HG03175 (cell line): ENCODE measurements around the gene CEPT1.

ENCODE experiments used
- ATAC-seq: cut with Tn5 transposase; IDR thresholded peaks from one replicate; pipeline ENCODE4 v1.9.1; 2021; ENCODE audit warnings: mild to moderate bottlenecking, moderate library complexity; ENCODE audit not compliant: unreplicated experiment

CEPT1 gene

DNA sequence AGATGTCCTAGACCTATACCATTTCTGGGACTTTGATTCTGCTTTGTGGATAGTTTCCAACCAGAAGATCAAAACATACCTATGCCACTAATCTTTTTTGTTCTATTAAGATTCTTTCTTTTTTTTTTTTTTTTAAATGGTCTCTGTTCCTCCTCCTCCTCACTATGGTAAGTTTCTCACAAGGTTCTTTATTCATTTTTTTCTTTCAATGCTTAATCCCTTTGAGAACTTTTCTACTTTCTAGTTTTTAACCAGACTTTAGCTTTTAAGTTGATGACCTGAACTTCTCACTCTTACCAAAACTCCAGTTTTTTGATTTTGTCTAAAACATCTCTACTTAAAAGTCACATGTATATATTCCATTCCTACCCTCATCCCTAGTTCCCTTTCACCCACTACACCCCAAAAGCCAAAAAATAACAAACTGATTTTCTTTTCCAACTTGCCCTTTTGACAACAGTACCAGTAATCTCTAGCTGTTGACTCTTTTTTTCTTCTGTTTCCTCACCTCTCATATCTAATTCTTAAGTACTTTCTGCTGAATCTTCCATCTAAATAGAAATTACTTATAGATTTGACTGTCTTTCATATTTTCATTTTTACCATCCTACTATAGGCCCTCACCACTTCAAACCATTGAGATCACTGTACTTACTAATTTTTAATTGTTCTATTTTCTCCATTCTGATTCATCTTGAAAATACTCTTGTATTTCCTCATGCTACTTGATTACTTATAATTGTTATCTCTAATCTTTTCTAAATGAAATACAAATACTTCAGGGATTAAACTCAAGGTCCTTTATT is 6.1 kb downstream of the CEPT1 start:
- ATAC-seq = no peak

DNA sequence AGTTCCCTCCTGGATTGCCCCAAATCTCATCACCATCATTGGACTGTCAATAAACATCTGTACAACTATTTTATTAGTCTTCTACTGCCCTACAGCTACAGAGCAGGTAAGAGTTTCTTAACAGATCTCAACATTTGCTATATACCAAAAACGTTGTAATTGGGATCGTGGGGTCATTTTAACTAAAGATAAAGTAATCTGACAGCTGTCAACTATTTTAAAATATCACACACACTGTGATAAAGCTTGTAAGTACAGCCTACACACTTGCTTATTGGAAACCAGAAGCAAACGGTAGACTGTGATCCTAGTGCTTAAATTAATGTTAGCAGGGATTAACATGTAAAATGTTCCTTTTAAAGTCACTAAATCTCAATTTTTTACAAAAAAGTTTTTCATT is 7.9 kb downstream of the CEPT1 start:
- ATAC-seq = no peak

DNA sequence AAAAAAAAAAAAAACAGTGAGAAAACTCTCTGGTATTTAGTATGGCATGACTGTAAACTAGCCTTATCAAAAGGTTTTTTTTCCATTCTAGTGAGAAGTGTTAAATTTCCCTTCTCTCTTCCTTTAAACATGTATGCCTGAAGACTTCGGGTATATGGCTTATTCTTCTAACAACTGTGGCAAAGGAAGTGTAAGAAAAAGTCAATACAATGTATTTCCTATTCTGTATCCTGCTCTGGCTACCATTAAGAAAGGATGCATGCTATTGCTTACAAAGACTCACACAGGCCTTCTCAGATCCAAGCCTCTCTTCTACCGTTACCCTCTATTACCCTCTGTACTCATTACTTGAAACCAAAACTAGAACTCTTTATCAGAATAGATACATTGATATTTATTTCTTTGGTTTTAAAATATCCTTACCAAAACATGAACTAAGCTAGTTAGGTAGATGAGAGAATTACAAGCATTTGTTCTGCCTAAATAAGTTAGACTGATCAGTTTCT is 8.4 kb downstream of the CEPT1 start:
- peak; percentile 43 for ATAC-seq

DNA sequence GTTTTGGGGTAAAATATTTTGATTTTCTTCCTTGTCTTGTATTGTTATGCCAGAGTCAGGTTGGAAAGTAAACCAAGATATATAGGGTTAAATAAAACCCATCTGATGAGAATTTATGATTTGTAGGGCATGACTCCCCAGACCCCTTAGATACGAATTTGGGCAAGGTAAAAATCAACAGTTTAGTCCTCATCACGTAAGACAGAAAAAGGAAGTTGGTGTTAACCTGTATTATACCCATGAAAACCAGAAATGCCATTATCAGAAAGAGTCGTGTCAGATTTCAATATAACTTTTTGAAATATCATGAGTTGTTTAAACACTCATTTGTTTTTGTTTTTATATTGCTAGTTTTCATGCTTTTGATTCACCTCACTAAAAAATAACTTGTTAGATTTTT is 11.8 kb downstream of the CEPT1 start:
- no peak for ATAC-seq

DNA sequence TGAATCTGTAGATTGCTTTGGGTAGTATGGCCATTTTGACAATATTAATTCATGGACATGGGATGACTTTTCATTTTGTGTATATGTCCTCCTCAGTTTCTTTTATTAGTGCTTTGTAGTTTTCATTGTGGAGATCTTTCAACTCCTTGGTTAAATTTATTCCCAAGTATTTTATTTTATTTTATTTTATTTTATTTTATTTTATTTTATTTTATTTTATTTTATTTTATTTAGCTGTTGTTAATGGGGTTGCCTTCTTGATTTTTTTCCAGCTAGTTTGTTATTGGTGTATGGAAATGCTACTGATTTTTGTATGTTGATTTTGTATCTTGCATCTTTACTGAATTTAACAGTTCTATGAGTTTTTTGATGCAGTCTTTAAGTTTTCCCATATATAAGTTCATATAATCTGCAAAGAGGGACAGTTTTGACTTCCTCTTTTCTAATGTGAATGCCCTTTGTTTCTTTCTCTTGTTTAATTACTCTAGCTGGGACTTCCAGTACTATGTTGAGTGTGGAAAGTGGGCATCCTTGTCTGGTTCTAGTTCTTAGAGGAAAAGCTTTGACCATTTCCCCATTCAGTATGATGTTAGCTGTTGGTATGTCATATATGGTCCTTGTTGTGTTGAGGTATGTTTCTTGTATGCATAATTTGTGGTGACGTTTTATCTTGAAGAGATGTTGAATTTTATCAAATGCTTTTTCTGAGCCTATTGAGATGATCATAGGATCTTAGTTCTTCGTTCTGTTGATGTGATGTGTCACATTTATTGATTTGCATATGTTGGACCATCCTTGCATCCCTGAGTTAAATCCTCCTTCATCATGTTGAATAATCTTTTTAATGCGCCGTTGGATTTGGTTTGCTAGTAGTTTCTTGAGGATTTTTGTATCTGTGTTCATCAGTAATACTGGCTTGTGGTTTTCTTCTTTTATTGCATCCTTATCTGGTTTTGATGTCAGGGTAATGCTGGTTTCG is 14.3 kb downstream of the CEPT1 start:
- ATAC-seq = no peak

DNA sequence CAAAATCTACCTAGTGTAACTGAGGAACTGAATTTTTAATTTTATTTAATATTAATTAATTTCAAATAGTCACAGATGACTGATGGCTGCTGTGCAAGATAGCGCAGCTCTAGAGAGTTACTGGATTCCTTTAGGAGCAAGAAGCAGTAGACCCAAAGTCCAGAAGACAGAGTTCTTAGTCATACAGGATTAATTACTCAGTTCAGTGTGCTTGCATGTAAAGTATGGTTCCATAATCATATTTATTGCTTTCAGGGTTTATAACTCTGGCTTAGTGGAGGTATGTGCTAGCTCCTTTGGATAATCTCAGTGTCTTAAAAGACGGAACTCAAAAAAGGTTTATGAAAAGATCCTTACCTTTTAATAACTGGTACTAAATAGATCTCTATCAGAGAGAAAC is 17.4 kb downstream of the CEPT1 start:
- no peak for ATAC-seq

DNA sequence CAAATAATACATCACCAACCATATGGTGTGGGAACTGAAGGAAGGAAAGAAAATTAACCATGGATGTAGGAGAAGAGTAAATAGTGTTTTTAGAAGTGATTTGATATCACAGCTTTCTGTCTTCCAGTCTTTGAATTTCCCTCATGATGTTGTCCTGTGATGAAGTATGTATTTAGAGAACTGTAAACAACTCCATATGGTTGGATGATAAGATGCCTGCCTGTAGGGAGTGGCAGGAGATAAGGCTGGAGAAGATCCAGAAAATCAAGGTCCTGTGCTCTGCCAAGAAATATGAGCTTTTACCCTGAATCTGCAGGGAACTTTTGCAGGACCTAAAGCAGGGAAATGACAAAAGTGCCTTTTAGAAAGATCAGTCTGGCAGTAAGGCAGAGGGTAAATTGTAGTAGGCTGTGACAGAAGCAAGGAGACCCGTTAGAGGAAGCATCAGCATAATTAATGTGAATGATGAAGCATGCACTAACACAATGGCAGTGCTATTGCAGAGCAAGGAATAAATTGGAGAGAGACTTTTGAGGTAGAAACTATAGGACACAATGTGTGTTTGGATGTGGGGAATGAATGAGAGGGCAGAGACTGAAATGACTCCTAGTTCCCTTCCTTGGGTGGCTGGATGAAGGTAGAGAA is 21.9 kb downstream of the CEPT1 start:
- no peak for ATAC-seq

DNA sequence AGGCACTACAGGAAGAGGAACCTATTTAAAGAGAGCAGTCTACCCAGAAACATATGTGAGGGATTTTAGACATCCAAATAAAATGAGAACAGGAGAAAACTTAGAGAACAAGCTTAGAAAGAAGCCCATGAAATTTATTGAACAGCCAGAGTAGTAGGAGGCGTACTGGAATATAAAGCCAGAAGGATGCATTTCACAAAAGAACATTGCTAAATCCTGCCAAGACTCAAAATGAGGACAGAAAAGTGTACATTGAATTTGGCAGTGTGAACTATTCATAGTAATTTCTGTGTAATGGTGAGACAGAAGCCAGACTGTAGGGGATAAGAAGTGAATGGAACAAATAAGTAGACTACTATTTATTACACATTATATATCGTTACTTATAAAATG is 22.5 kb downstream of the CEPT1 start:
- no peak for ATAC-seq

DNA sequence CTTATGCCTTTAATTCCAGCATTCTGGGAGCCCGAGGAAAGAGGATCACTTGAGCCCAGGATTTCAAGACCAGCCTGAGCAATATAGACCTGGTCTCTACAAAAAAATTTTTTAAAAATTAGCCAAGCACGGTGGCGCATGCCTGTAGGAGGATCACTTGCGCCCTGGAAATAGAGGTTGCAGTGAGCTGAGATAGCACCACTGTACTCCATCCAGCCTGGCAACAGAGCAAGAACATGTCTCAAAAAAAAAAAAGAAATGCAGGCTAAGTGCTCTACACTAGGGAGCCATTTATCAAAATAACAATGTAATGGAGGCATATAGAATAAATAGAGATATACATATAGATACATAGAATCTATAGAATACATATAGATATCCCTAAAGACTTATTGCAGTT is 23.3 kb downstream of the CEPT1 start:
- ATAC-seq = no peak

DNA sequence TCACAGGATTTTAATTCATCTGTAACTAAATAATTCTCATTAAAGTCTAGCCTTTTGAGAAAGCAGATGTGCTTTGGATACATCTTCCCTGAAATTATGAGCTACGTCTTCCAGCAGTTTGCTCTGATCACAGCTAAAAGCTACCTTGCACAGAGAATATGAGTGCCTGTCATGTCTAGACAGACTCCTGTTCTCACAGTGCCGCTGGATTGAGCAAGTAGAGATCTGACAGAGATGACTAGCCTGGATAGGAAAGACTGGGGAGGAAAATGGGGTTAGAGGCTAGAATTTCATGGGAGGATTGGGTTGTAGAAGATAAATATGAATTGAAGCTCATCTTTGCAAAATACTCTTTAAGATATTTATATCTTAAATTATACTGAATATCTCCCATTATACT is 24.1 kb downstream of the CEPT1 start:
- no peak for ATAC-seq

DNA sequence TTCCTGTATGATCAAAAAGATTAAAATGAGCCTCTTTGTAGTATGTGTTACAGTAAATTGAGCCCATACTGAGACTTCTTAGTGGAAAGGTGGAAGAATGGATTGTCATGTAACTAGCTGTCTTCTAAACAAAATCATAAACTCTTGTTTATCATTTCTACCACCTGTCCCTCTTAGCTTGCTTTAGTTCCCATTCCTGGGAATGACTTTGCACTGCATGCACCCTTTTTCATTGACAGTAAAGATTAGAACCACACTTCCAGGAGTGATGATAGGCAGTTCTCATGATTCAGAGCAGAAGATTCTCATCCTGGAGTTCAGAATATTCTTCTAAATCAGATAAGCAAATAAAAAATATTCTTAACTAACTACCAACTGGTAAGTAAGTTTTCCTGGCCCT is 32.4 kb downstream of the CEPT1 start:
- ATAC-seq = no peak

DNA sequence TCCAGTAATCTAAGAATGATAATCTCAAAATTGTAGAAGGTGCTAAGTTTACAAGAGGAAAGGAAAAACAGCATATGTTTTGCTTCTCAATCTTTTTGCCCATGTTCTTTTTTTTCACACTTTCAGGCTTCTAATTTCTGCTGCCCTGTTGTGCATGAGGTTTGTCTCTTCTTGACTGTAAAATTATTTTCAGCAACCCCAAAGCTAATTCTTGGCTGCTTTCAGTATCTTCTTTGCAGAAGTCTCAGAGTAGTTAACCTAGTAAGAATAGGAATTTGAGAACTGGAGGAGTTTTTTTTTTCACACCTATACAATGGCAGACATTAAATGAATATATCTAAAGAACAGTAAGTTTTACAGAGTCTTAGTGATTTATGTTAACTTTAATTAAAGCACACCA is 34.0 kb downstream of the CEPT1 start:
- ATAC-seq = no peak

DNA sequence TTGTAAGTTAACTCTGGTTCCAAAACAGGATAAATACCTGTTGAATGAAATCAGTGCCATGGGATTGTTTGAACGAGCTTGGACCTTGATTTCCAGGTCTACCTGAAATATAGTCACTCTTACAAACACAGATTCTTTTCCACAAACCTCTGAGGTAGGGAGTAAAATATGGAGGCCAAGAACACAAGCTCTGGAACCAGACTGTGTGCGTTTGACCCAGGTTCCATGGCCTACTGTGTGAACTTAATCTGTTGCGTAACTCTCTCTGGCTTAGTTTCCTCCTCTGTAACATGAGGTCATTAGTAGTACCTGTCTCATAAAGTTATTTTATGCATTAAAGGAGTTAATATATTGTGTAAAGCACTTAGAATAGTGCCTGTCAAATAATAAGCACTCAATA is 35.3 kb downstream of the CEPT1 start:
- ATAC-seq = no peak

DNA sequence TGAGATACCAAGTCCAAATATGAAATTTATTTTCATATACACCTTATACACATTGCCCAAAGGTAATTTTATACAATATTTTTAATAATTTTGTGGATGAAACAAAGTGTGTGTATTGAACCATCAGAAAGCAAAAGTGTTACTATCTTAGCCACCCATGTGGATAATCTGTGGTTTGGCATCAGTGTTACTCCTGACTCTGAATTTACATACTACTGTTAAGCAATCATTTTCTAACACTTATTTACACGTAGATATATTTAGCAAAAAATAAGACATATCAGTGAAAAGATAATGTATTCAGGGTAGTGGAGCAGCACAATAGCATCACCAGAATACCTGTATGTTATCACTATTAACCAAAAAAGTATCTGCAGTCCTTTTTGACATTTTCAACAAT is 36.7 kb downstream of the CEPT1 start:
- ATAC-seq = peak; percentile 77

DNA sequence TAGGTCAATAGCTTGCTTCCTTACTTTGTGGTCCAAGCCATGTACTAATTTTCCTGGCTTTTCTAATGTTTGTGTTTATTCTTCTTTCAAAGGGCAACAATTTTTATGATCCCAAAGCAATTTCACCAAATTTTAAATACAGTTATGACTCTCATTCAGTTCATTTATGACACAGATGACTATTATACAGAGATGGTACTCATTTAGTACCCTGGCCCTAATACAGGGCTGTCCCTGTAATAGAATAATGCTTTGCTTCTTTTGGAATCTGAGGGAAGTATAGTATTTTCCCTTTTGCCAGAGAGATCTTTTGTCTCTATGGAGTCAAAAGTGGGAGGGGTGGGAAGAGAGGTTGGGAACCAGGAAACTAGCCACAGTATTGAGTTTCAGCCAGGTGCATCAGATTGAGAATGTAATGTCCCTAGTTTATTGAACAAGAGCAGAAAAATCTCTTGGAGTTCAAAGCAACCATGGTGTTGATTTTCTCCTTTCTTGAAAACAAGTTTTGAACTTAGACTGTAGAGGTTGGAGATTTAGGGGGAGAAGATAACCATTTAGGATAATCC is 40.0 kb downstream of the CEPT1 start:
- no peak for ATAC-seq

DNA sequence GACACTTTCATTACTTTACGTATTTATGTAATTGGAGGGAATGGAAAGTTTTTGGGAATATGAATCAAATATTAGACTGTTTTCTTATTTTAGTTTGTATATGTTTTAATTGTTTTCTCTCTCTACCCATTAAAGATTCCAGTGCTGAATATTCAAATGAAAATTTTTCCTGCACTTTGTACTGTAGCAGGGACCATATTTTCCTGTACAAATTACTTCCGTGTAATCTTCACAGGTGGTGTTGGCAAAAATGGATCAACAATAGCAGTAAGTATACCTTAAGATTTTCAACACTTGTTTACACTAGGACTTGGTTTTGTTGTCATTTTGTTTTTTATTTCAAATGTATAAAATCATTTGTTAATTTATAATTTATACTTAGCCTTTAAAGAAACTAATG is 42.0 kb downstream of the CEPT1 start:
- ATAC-seq = no peak

DNA sequence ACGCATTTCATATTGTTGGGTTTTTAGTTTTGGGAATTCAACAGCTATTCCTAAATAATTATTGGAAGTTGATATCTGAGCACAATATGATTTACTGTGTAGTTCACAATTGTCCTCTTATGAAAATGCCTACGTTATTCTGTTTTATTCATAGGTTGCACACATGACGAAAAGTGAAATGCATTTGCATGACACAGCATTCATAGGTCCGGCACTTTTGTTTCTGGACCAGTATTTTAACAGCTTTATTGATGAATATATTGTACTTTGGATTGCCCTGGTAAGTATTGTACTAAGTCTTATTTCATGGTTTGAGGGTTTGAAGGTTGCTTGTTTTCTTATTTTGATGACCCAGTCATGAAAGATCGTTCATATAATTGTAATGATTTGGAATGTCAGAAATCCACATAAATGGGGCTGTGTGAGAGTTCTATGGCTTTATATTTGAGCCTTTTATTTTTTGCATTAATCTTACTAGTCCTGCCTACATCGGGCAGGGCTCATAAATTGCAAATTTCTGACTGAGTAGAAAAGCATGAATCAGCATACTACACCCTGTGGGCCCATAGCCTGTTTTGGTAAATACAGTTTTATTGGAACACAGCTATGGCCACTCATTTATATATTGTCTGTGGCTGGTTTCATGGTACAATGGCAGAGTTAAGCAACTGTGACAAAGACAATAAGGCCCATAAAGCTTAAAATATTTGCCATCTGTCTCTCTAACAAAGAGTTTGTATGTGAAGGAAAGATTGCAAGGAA is 43.5 kb downstream of the CEPT1 start:
- ATAC-seq = no peak

DNA sequence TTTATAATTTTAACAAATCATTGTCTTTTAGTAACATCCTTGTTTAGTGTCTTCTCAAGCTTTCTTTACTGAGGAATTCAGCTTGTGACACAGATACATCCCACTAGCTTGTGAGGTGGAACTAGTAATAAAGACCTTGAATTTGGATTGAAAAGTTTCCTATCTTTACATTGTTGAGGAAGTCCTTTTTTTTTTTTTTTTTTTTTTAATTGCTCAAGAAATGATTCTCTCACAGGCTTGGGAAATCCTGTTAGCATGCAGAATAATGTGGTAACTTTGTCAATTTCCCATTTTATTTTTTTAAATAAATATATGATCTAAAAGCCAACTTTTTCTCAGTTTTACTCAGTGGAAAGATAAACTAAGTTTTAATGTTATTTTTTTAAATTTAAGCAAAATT is 44.6 kb downstream of the CEPT1 start:
- no peak for ATAC-seq

DNA sequence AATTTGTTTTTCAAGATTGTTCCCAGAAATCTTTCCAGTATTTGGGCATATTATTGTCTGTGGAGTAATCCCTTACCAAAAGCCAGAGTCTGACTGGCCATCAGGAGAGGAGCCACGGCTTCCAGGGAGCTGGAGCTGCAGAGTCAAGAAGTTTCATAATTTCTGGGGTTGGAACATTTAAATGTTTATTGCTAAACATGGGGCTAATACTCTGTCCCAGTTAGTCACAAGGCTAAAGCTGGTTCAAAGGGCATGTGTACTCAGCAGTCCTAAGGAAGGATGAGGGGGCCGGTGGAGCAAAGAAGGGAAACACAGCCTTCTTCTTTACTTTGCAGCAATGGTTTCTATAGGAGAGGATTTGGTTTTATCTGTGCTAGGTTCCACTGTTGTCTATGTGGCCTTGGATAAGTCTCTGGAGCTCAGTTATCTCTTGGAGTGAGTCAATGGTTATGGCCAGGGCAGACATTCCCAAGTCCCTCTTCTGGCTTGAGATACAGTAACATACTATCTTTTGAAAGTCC is 51.0 kb downstream of the CEPT1 start:
- ATAC-seq = no peak

DNA sequence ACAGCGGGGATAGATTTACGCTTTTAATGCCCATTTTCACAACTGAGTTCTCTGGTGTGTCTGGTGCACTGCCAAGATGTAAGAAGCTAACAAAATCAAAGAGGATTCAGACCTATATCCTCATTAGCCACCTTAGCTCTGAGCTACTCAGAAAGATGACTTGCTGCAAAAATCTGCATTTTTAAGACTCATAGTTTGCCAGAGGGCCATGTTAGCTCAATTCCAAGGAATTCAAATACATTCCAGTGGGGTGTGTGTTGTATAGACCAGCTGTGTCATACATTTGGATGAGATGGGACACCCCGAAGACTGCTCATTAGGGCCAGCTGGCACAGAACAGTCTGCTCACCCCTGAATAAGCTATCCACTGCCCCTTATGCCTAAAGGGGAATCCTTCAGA is 51.5 kb downstream of the CEPT1 start:
- ATAC-seq = no peak
